HCT116 (cell line): ENCODE measurements around the gene NCKAP5. TPM values are rescaled to one million over a fixed set of nuclear protein-coding genes. Genes with fewer than 3 reads are reported as not detected.

Experiments used
- ATAC-seq: fragments of 200-7000 bp; cut with Tn5 transposase; 2 replicates; pipeline ENCODE4 v1.9.1; 2020; ENCODE audit warnings: mild to moderate bottlenecking, moderate library complexity
- BruUV-seq: library from RNA; stranded (reverse); fragments of 400-500 nt; replicated peaks from 2 replicates; lab custom pipeline; 2021; lab: Mats Ljungman, UMichigan
- CTCF ChIA-PET: fragments of 300-600 bp; sonication (Branson Sonifier 250); formaldehyde crosslinking; loops from one replicate; lab custom pipeline; 2021; ENCODE audit warnings: antibody characterized with exemption; lab: Charles Lee
- POLR2A ChIA-PET: fragments of 300-600, 350-600 bp; sonication (Branson Sonifier 250); formaldehyde crosslinking; loops from one replicate; lab custom pipeline; 2021; ENCODE audit warnings: antibody characterized with exemption; lab: Charles Lee
- RAD21 ChIA-PET, 2 experiments: fragments of 300-600 bp; sonication (Branson Sonifier 250); formaldehyde crosslinking; loops; one replicate each; lab custom pipeline; 2023; ENCODE audit warnings: low total read pairs in 2 of 2; ENCODE audit not compliant: uncharacterized antibody in 2 of 2, unreplicated experiment in 2 of 2, low non-redundant PET in 1 of 2; lab: Charles Lee
- DNase-seq: peaks from one replicate; pipeline ENCODE4 v3.0.0-alpha.2; 2010; ENCODE audit warnings: low read depth, low spot score
- H2AFZ ChIP-seq: fragments of 200-600 bp; shearing (Covaris generic), sonication (generic); 2 replicates; pipeline ENCODE4 v1.6.1; 2017; ENCODE audit warnings: low read depth, mixed run types, mixed read lengths, antibody characterized with exemption, low read length; ENCODE audit not compliant: poor library complexity, severe bottlenecking
- H3K27ac ChIP-seq: 2 replicates; pipeline ENCODE4 v1.5.1; 2012; ENCODE audit warnings: low read depth, low read length
- H3K27me3 ChIP-seq: fragments of 200-600 bp; sonication (generic); 2 replicates; pipeline ENCODE4 v1.6.1; 2016; ENCODE audit warnings: mixed run types, low read length, mixed read lengths; ENCODE audit not compliant: insufficient read depth
- H3K36me3 ChIP-seq, 2 experiments: fragments of 200-500 bp in 1 of 2; fragments of 200-600 bp in 1 of 2; sonication (Bioruptor generic) in 1 of 2; sonication (generic) in 1 of 2; 2 replicates each; pipeline versions ENCODE4 v1.5.1 to v1.6.1; 2014 to 2016; ENCODE audit warnings: low read length in 2 of 2, inconsistent platforms in 1 of 2, mixed read lengths in 1 of 2, mixed run types in 1 of 2; ENCODE audit not compliant: insufficient read depth in 2 of 2, control insufficient read depth in 1 of 2
- H3K4me1 ChIP-seq, 2 experiments: fragments of 200-600 bp in 1 of 2; sonication (generic) in 1 of 2; 2 replicates each; pipeline versions ENCODE4 v1.5.1 to v1.6.1; 2012 to 2017; ENCODE audit warnings: low read length in 2 of 2, inconsistent platforms in 1 of 2, mild to moderate bottlenecking in 1 of 2, mixed read lengths in 1 of 2, mixed run types in 1 of 2, moderate library complexity in 1 of 2; ENCODE audit not compliant: insufficient read depth in 2 of 2, control insufficient read depth in 1 of 2
- H3K4me2 ChIP-seq: fragments of 200-600 bp; sonication (generic); 2 replicates; pipeline ENCODE4 v1.6.1; 2017; ENCODE audit warnings: mixed run types, low read length, mixed read lengths
- H3K4me3 ChIP-seq, 2 experiments: fragments of 200-600 bp in 1 of 2; sonication (generic) in 1 of 2; replicated peaks in 1 of 2; 2 replicates each; pipeline ENCODE4 v1.5.1; 2011 to 2016; ENCODE audit warnings: low read length in 2 of 2, control low read depth in 1 of 2, low read depth in 1 of 2, mild to moderate bottlenecking in 1 of 2, mixed read lengths in 1 of 2, mixed run types in 1 of 2
- H3K79me2 ChIP-seq: fragments of 200-600 bp; sonication (generic); 2 replicates; pipeline ENCODE4 v1.6.1; 2017; ENCODE audit warnings: mild to moderate bottlenecking, mixed run types, low read length, moderate library complexity, mixed read lengths; ENCODE audit not compliant: insufficient read depth
- H3K9ac ChIP-seq: fragments of 200-600 bp; sonication (generic); 2 replicates; pipeline ENCODE4 v1.6.1; 2016; ENCODE audit warnings: low read length, mixed read lengths
- H3K9me2 ChIP-seq: fragments of 200-600 bp; sonication (generic), shearing (Covaris generic); 2 replicates; pipeline ENCODE4 v1.6.1; 2017; ENCODE audit warnings: mixed run types, mild to moderate bottlenecking, moderate library complexity; ENCODE audit not compliant: insufficient read depth
- H3K9me3 ChIP-seq, 2 experiments: fragments of 200-500 bp in 1 of 2; fragments of 200-600 bp in 1 of 2; sonication (Bioruptor generic) in 1 of 2; sonication (generic) in 1 of 2; 2 replicates each; pipeline ENCODE4 v1.6.1; 2014 to 2017; ENCODE audit warnings: low read length in 2 of 2, mixed read lengths in 2 of 2, inconsistent platforms in 1 of 2, low read depth in 1 of 2, mild to moderate bottlenecking in 1 of 2, mixed run types in 1 of 2, moderate library complexity in 1 of 2; ENCODE audit not compliant: control insufficient read depth in 1 of 2, insufficient read depth in 1 of 2
- H4K20me1 ChIP-seq: fragments of 200-600 bp; sonication (generic), shearing (Covaris generic); 2 replicates; pipeline ENCODE4 v1.6.1; 2017; ENCODE audit warnings: mixed run types, mild to moderate bottlenecking, moderate library complexity; ENCODE audit not compliant: insufficient read depth
- CEBPB ChIP-seq: IDR thresholded peaks from 2 replicates; pipeline ENCODE4 v1.6.1; 2012; ENCODE audit warnings: low read depth
- EZH2 ChIP-seq: fragments of 200-600 bp; sonication (generic); IDR thresholded peaks from 2 replicates; pipeline ENCODE4 v1.6.1; 2017; ENCODE audit warnings: antibody characterized with exemption, mixed run types
- EZH2phosphoT487 ChIP-seq: fragments of 200-600 bp; IDR thresholded peaks from 2 replicates; pipeline ENCODE4 v1.6.1; 2018; ENCODE audit warnings: antibody characterized with exemption, borderline replicate concordance
- JUND ChIP-seq: IDR thresholded peaks from 2 replicates; pipeline ENCODE4 v1.6.1; 2012
- MAX ChIP-seq: IDR thresholded peaks from 2 replicates; pipeline ENCODE4 v1.6.1; 2012
- POLR2A ChIP-seq: IDR thresholded peaks from 2 replicates; pipeline ENCODE4 v1.7.0; 2011; ENCODE audit warnings: borderline replicate concordance; ENCODE audit not compliant: insufficient read depth, insufficient read length; ENCODE audit errors: extremely low read depth
- POLR2AphosphoS5 ChIP-seq: IDR thresholded peaks from 2 replicates; pipeline ENCODE4 v1.6.1; 2011; ENCODE audit warnings: mild to moderate bottlenecking, low read depth, low read length, moderate library complexity
- SIN3A ChIP-seq: IDR thresholded peaks from 2 replicates; pipeline ENCODE4 v1.6.1; 2012; ENCODE audit warnings: low read depth
- SP1 ChIP-seq: IDR thresholded peaks from 2 replicates; pipeline ENCODE4 v1.6.1; 2012; ENCODE audit warnings: low read depth
- YY1 ChIP-seq: IDR thresholded peaks from 2 replicates; pipeline ENCODE4 v1.6.1; 2011; ENCODE audit warnings: low read length, low read depth, moderate library complexity, mild to moderate bottlenecking; ENCODE audit not compliant: insufficient replicate concordance; ENCODE audit errors: extremely low read depth
- ZFX ChIP-seq: fragments of 450-650 bp; IDR thresholded peaks from 2 replicates; pipeline ENCODE4 v1.6.1; 2017
- intact Hi-C: fragments of 100-400 bp; cut with micrococcal nuclease; formaldehyde crosslinking; loops from 2 replicates; pipeline ENCODE4 v1.10.0; 2022
- total RNA-seq: library from RNA; stranded (reverse); gene quantifications from one replicate; pipeline ENCODE4 v1.2.1, GENCODE V29; 2021; ENCODE audit not compliant: unreplicated experiment
- TF ChIP-seq, protein P1 (sequence below): IDR thresholded peaks from 2 replicates; pipeline ENCODE4 v1.6.1; 2012; ENCODE audit warnings: low read depth

NCKAP5 gene
- total RNA-seq, 1 experiment from 2014 or later, result 0.30 TPM

GRCh38 chr2:133158442-133158841 is 409.8 kb downstream of the NCKAP5 start:
- intact Hi-C loops, result no loop called here
- ATAC-seq, result no peak

More at GRCh38 chr2:133158442-133158841, 409.8 kb downstream of the NCKAP5 start:
- ChIA-PET RAD21 (no interaction called here), POLR2A (no interaction called here), CTCF (no interaction called here)
- Histone ChIP-seq H3K27me3 (no peaks in the 10 kb centered on the region), H3K27ac (no peak overlapping the region), H3K4me3 (no peak overlapping the region), H4K20me1 (no peaks in the 10 kb centered on the region), H3K9me2 (no peaks in the 10 kb centered on the region), H2AFZ (no peak overlapping the region), H3K36me3 (no peaks in the 10 kb centered on the region), H3K79me2 (no peaks in the 10 kb centered on the region), H3K9me3 (no peaks in the 10 kb centered on the region), H3K4me1 (no peaks in the 10 kb centered on the region), H3K4me2 (no peak overlapping the region), H3K9ac (no peak overlapping the region)
- no peak for TF ChIP-seq JUND
- TF ChIP-seq POLR2A, result no peak
- TF ChIP-seq EZH2, result no peak
- TF ChIP-seq MAX, result no peak
- TF ChIP-seq SP1, result no peak
- TF ChIP-seq CEBPB, result no peak
- TF ChIP-seq ZFX, result no peak
- TF ChIP-seq EZH2phosphoT487, result no peak
- TF ChIP-seq YY1, result no peak
- TF ChIP-seq POLR2AphosphoS5, result no peak
- no peak for TF ChIP-seq SIN3A
- TF ChIP-seq, protein P1, sequence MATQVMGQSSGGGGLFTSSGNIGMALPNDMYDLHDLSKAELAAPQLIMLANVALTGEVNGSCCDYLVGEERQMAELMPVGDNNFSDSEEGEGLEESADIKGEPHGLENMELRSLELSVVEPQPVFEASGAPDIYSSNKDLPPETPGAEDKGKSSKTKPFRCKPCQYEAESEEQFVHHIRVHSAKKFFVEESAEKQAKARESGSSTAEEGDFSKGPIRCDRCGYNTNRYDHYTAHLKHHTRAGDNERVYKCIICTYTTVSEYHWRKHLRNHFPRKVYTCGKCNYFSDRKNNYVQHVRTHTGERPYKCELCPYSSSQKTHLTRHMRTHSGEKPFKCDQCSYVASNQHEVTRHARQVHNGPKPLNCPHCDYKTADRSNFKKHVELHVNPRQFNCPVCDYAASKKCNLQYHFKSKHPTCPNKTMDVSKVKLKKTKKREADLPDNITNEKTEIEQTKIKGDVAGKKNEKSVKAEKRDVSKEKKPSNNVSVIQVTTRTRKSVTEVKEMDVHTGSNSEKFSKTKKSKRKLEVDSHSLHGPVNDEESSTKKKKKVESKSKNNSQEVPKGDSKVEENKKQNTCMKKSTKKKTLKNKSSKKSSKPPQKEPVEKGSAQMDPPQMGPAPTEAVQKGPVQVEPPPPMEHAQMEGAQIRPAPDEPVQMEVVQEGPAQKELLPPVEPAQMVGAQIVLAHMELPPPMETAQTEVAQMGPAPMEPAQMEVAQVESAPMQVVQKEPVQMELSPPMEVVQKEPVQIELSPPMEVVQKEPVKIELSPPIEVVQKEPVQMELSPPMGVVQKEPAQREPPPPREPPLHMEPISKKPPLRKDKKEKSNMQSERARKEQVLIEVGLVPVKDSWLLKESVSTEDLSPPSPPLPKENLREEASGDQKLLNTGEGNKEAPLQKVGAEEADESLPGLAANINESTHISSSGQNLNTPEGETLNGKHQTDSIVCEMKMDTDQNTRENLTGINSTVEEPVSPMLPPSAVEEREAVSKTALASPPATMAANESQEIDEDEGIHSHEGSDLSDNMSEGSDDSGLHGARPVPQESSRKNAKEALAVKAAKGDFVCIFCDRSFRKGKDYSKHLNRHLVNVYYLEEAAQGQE, result no peak
- BruUV-seq, result no TSS peak
- no peak for DNase-seq
